GM19467 (cell line): ENCODE measurements around the gene ITGB3.
"Not testable (repeated sequence)": the region's sequence is repeated elsewhere in the genome, so short reads cannot be mapped to it uniquely, and the experiment has no call there.

Experiments used
- ATAC-seq: cut with Tn5 transposase; IDR thresholded peaks from one replicate; pipeline ENCODE4 v1.9.1; 2021; ENCODE audit warnings: mild to moderate bottlenecking, moderate library complexity; ENCODE audit not compliant: unreplicated experiment

The ITGB3 gene

DNA sequence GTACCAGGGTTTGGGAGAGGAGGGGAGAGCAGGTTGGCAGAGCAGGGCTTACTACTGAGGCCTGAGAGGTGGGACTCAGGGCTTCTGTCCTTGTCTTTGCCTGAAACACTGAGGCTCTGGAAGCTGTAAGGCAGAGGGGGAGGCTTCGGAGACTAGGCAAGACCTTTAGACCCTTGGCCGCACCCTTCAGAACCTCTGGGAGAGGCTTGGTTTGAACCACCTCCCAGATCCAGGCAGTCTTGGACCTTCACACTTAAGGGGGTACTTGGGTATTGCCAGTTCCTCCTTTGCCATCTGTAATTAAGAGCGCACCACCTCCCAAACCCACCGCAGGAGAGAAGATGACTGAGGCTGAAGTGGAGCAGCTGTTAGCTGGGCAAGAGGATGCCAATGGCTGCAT is 31.6 kb upstream of the ITGB3 start:
- no peak for ATAC-seq

- no peak for ATAC-seq
These were observed 30.6 kb upstream of the ITGB3 start for GRCh38 chr17:47223007-47223406.

DNA sequence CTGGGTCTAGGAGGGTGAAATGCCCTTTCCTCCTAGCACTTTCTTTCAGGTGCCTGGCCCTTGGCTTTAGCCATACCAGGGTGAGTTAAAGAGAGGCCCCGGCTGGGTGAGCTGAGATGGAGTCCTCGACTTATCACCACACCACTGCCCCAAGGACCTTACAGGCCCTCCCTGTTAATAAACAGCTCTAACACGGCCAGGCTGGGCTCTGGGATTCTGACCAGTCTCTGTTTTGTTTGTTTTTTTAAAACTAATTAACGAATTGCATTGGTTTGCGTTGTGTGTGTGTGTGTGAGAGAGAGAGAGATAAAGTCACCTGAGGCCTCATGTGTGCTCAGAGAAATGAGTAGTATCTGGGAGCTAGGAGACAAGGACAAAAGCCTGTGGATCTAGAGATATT is 30.2 kb upstream of the ITGB3 start:
- no peak for ATAC-seq

DNA sequence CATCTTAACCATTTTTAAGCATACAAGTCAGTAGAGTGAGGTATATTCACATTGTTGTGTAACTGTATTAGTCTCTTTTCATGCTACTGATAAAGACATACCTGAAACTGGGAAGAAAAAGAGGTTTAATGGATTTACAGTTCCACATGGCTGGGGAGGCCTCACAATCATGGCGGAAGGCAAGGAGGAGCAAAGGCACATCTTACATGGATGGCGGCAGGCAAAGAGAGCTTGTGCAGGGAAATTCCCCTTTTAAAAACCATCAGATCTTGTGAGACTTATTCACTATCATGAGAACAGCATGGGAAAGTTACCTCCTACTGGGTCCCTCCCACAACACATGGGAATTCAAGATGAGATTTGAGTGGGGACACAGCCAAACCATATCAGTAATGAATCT is 29.6 kb upstream of the ITGB3 start:
- not testable (repeated sequence) for ATAC-seq

GRCh38 chr17:47224966-47225365 is 28.7 kb upstream of the ITGB3 start:
- no peak for ATAC-seq

GRCh38 chr17:47225436-47225858 is 28.2 kb upstream of the ITGB3 start:
- no peak for ATAC-seq

GRCh38 chr17:47225911-47226688 is 27.5 kb upstream of the ITGB3 start:
- ATAC-seq: no peak

DNA sequence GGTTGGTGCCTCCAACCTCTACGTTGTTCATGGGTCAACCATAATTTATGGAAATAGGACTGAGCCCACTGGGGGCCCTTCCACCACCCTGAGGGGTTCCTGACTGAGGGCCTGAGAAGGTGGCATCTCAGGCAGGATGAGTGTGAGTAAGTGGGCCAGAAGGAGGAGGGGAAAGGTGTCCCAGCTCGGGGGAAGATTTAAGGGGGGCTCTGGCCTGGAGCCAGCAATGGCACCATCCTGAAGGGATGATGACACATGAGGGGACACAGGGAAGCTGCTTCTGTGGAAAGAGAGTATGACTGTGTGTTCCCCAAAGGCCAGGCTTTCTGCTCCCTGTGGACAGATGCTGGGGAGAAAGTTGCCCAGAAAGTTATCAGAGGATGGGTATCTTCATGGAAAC is 25.8 kb upstream of the ITGB3 start:
- ATAC-seq: no peak

DNA sequence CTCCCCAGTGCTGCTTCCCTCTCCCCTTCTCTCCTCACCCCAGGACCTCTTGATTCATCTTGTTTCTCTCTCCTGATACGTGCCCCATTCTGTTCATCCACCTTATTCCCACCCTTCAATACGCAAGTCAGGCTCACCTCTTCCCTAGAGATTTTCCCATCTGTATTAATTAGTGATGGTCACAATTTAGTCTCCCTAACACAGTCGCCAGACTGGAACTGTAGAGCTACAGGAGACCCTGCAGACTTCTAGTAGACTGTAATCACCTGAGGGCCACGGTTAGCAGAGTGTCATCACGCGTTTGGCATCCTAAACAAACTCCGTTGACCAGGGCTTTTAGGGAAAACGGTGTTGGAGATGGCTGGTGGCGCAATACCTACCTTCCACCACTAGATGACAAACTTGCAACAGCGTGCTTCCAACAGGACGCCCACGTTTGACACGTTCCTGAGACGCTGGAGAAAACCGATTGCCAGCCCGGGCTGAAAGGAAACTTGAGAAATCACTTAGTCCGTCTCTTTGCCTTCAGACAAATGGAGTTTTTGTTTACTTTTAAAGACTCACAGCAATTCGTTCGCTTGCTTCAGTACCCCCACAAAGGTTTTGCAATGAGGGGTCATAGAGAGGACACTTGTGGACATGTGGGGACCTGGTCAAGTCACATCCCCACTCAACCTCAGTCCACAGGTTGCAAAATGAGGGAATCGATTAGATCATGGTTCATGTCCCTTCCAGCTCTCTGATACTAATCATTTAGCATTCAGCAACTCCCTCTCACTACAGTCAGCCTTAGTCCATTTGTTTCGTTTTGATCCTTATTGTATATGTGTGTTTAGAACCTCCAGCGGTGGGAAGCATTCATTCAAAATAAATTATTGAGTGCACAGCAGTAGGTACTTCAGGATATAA is 23.8 kb upstream of the ITGB3 start:
- ATAC-seq: no peak

DNA sequence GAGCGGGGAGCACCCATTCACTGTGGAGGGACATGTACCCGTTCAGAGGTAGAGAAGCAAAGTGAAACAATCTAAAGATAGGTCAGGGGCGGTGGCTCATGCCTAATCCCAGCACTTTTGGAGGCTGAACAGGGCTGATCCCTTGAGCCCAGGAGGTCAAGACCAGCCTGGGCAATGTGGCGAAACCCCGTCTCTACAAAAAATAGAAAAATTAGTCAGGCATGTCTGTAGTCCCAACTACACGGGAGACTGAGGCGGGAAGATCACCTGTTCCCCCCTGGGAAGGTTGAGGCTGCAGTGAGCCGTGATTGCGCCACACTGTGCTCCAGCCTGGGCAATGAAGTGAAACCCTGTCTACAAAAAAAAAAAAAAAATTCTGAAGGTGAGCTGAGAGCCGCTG is 22.8 kb upstream of the ITGB3 start:
- no peak for ATAC-seq

DNA sequence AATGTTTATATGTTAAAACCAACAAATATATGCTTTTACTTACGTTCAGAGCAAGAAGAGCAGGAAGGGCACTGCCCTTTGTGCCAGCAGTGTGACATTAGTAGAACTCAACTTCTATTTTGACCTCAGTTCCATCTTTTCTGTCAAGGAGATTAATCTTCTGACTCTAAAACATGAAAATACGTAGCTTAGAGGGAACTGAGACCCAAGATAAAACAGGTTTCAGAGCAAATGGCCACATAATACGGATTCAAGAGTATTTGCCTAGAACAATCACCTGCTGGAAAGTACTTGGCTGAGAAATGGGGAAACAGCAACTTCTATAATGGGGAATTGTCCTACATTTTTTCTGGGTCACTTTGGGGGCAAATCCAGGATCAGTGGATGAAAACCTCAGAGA is 22.3 kb upstream of the ITGB3 start:
- ATAC-seq: no peak

- ATAC-seq: no peak
These were observed 21.8 kb upstream of the ITGB3 start for GRCh38 chr17:47231866-47232265.

GRCh38 chr17:47232465-47232864 is 21.2 kb upstream of the ITGB3 start:
- no peak for ATAC-seq

DNA sequence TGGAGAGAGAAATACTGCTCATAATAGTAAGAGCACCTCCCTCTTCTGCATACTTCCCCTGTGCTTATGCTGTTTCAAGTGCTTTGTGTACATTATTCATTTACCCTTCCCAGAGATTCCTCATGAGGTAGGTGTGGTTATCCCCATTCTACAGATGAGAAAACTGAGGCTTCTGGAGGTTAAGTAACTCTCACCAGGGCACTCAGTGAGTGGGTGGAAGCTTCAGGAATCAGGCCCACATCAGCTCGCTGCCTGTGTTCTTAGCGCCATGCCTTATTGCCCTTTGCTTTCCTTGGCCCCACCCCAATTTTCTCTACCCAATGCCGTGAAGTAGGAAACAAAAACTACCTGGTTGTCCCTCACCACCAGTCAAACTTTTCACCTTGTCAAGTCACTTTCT is 18.1 kb upstream of the ITGB3 start:
- no peak for ATAC-seq

GRCh38 chr17:47235923-47236322 is 17.7 kb upstream of the ITGB3 start:
- no peak for ATAC-seq

- ATAC-seq: no peak
These were observed 15.8 kb upstream of the ITGB3 start for GRCh38 chr17:47237841-47238240.

GRCh38 chr17:47238321-47239010 is 15.2 kb upstream of the ITGB3 start:
- ATAC-seq: no peak

DNA sequence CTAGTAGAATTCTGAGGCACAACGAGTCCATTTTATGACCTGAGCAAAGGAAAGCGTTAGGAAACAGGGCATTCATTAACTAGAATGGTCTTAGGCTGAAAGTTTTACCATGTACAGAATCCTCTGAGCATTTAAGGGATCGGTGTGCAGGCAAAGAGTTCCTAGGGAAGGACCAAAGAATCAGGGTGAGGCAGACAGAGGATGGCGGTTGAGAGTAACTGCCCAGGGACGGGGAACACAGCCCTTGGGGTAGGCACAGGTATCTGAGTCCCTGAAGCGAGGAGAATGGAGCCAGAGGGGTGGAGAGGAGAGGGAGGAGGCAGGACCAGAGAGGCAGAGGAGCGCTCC is 14.0 kb upstream of the ITGB3 start:
- ATAC-seq: no peak

GRCh38 chr17:47239967-47240651 is 13.5 kb upstream of the ITGB3 start:
- ATAC-seq: no peak

- ATAC-seq: no peak
These were observed 12.8 kb upstream of the ITGB3 start for GRCh38 chr17:47240806-47241205.

DNA sequence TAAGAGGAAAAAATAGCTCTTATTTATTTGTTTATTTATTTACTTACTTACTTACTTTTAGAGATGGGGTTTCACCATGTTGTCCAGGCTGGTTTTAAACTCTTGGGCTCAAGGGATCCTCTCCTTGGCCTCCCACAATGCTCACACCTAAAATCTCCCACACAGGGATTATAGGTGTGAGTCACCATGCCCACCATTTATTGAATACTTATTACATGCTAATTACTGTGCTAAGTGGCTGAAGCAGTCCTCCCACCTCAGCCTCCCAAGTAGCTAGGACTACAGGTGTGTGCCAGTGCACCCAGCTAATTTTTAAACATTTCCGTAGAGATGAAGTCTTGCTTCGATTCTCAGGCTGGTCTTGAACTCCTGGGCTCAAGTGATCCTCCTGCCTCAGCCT is 11.0 kb upstream of the ITGB3 start:
- no peak for ATAC-seq
